ENCODE measurements around the gene MC2R. TPM values are rescaled to one million over a fixed set of nuclear protein-coding genes. Genes with fewer than 3 reads are reported as not detected.

The MC2R gene
- total RNA-seq, 1 donor, result not detected

GRCh38 chr18:13932285-13933025 is 17.1 kb upstream of the MC2R start:
- DNase-seq (ENCODE audit: low read depth), result no peak
- no peak overlapping the region for H3K4me3 ChIP-seq (ENCODE audit: low read depth, low read length)
- TF ChIP-seq CTCF (IDR thresholded peaks at IDR 0.05; ENCODE audit: insufficient read depth, low read length), result no peak

GRCh38 chr18:13930964-13931363 is 15.6 kb upstream of the MC2R start:
- no peak for TF ChIP-seq CTCF (IDR thresholded peaks at IDR 0.05; ENCODE audit: insufficient read depth, low read length)
- DNase-seq (ENCODE audit: low read depth), result no peak

GRCh38 chr18:13923221-13923620 is 7.9 kb upstream of the MC2R start:
- DNase-seq (ENCODE audit: low read depth), result no peak
- no peak for TF ChIP-seq CTCF (IDR thresholded peaks at IDR 0.05; ENCODE audit: insufficient read depth, low read length)

More at GRCh38 chr18:13930964-13931363, 15.6 kb upstream of the MC2R start:
- H3K4me3 ChIP-seq (ENCODE audit: low read depth, low read length), result no peak overlapping the region

GRCh38 chr18:13918898-13919297 is 3.6 kb upstream of the MC2R start:
- TF ChIP-seq CTCF (IDR thresholded peaks at IDR 0.05; ENCODE audit: insufficient read depth, low read length), result no peak
- DNase-seq (ENCODE audit: low read depth), result no peak
- no peak overlapping the region for H3K4me3 ChIP-seq (ENCODE audit: low read depth, low read length)

More at GRCh38 chr18:13923221-13923620, 7.9 kb upstream of the MC2R start:
- no peak overlapping the region for H3K4me3 ChIP-seq (ENCODE audit: low read depth, low read length)

GRCh38 chr18:13917401-13917800 is 2.1 kb upstream of the MC2R start:
- no peak for TF ChIP-seq CTCF (IDR thresholded peaks at IDR 0.05; ENCODE audit: insufficient read depth, low read length)
- no peak for DNase-seq (ENCODE audit: low read depth)
- H3K4me3 ChIP-seq (ENCODE audit: low read depth, low read length), result no peak overlapping the region

- H3K4me3 ChIP-seq (ENCODE audit: low read depth, low read length), result no peak overlapping the region
- TF ChIP-seq CTCF (IDR thresholded peaks at IDR 0.05; ENCODE audit: insufficient read depth, low read length), result no peak
- DNase-seq (ENCODE audit: low read depth), result no peak
These were observed 1.2 kb upstream of the MC2R start for GRCh38 chr18:13916559-13916958.
